ENCODE data around the gene EFS. TPM values are rescaled to one million over a fixed set of nuclear protein-coding genes. Genes with fewer than 3 reads are reported as not detected.

EFS gene
- total and polyA plus RNA-seq, 10 of the 15 experiments (the other 5 are each of a cell fraction or from before 2014, with no cell fraction given), result 0.08 TPM; not detected in 9

- no peak for TF ChIP-seq MEF2B (IDR thresholded peaks at IDR 0.05; ENCODE audit: partially characterized antibody, poor library complexity, severe bottlenecking)
- TF ChIP-seq, protein P1, sequence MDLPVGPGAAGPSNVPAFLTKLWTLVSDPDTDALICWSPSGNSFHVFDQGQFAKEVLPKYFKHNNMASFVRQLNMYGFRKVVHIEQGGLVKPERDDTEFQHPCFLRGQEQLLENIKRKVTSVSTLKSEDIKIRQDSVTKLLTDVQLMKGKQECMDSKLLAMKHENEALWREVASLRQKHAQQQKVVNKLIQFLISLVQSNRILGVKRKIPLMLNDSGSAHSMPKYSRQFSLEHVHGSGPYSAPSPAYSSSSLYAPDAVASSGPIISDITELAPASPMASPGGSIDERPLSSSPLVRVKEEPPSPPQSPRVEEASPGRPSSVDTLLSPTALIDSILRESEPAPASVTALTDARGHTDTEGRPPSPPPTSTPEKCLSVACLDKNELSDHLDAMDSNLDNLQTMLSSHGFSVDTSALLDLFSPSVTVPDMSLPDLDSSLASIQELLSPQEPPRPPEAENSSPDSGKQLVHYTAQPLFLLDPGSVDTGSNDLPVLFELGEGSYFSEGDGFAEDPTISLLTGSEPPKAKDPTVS (IDR thresholded peaks at IDR 0.05; ENCODE audit: low read depth, low read length), result no peak
- TF ChIP-seq, protein P2, sequence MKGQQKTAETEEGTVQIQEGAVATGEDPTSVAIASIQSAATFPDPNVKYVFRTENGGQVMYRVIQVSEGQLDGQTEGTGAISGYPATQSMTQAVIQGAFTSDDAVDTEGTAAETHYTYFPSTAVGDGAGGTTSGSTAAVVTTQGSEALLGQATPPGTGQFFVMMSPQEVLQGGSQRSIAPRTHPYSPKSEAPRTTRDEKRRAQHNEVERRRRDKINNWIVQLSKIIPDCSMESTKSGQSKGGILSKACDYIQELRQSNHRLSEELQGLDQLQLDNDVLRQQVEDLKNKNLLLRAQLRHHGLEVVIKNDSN (IDR thresholded peaks at IDR 0.05; ENCODE audit: borderline replicate concordance, extremely low read length, insufficient read depth, low read depth, low read length), result no peak
Measured at GRCh38 chr14:23361320-23361719, 3.7 kb downstream of the EFS start (continued).

DNA sequence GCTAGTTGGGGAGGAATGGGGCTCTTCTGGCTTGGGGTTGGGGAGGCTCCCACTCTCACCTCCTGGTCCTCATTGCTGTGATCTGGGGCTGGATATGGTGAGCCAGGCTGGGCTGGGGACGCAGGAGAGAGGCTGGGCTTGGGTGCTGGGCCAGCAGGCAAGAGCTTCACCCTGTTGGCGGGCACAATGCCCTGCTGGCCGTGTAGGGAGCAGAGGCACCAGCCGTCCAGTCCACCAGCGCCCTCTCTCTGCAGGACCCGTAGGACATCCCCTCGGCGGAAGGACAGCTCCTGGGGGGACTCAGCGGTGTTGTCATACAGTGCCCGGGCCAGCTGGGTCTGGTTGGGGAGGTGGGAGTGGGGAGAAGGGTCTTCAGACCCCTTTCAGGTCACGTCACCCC is 4.5 kb downstream of the EFS start:
- ChIA-PET RAD21 (ENCODE audit: unreplicated experiment) (interaction anchor here (1.4 kb wide), 1 partner anchor 240 kb away, joined by 4 read pairs; no protein-coding TSS in a partner anchor), POLR2A (no interaction called here), SMC1A (ENCODE audit: uncharacterized antibody, unreplicated experiment) (interaction anchor here (1.1 kb wide), 2 partner anchors 33 to 54 kb away, joined by 3 read pairs; no protein-coding TSS in a partner anchor), CTCF (interaction anchor here (0.6 to 1.4 kb wide), 7 partner anchors 18 to 240 kb away, joined by 3 to 5 read pairs (median 4); no protein-coding TSS in a partner anchor)
- in situ Hi-C loops (cut with MboI), result no loop called here
- no peak for DNase-seq (ENCODE audit: low read depth, low spot score)
- Histone ChIP-seq H3K27ac (ENCODE audit: control insufficient read depth, insufficient read depth) (no peak overlapping the region), H3K27me3 (replicated peaks in 1 of 2; ENCODE audit: control insufficient read depth in 2 of 2, insufficient read depth in 2 of 2, low read length in 1 of 2) (peaks cover 0 to 7% of the 10 kb centered on the region in 2 experiments; a peak in 3 of 4 replicates), H3K79me2 (ENCODE audit: control insufficient read depth, insufficient read depth, low read length) (no peaks in the 10 kb centered on the region), H3K9ac (ENCODE audit: control insufficient read depth, insufficient read depth, low read length) (no peak overlapping the region), H4K20me1 (ENCODE audit: control insufficient read depth, insufficient read depth) (no peaks in the 10 kb centered on the region), H3K4me2 (ENCODE audit: control insufficient read depth, insufficient read depth) (no peak overlapping the region), H3K4me1 (ENCODE audit: control insufficient read depth, insufficient read depth, low read length) (no peaks in the 10 kb centered on the region), H3K4me3 (no peak overlapping the region), H3K9me3 (replicated peaks; ENCODE audit: control insufficient read depth, insufficient read depth, low read length) (no peaks in the 10 kb centered on the region), H2AFZ (ENCODE audit: control insufficient read depth, low read depth, low read length) (no peak overlapping the region), H3K36me3 (ENCODE audit: control insufficient read depth in 2 of 2, insufficient read depth in 2 of 2, low read length in 1 of 2) (no peaks in the 10 kb centered on the region)
- WGBS (ENCODE audit: insufficient coverage, insufficient replicate concordance, low lambda C conversion rate, missing lambda C conversion rate), result 29% methylated on average over 11 of the region's 11 CpGs
- no peak for FAIRE-seq
- intact Hi-C loops (cut with micrococcal nuclease; ENCODE audit: unreplicated experiment), result no loop called here
- ATAC-seq, result peak; percentile 31; the same call in 2 of the 3 replicates
- no TSS peak for BruUV-seq (replicated peaks)
- TF ChIP-seq LARP7 (IDR thresholded peaks at IDR 0.05) (no peak), BRCA1 (IDR thresholded peaks at IDR 0.05; ENCODE audit: low read depth, low read length) (no peak), STAT1 (conservative IDR thresholded peaks at IDR 0.05) (no peak), IKZF2 (IDR thresholded peaks at IDR 0.05) (no peak), RUNX3 (IDR thresholded peaks at IDR 0.05; ENCODE audit: low read length) (no peak), TBL1XR1 (IDR thresholded peaks at IDR 0.05; ENCODE audit: low read depth, low read length) (no peak), ESRRA (IDR thresholded peaks at IDR 0.05; ENCODE audit: low read length) (no peak), RAD21 (IDR thresholded peaks at IDR 0.05; ENCODE audit: insufficient read depth, low read depth, low read length) (no peak), ZNF24 (IDR thresholded peaks at IDR 0.05) (no peak), SREBF2 (IDR thresholded peaks at IDR 0.05; ENCODE audit: low read length) (no peak), ETV6 (conservative IDR thresholded peaks at IDR 0.05 in 1 of 2, IDR thresholded peaks at IDR 0.05 in 1 of 2; ENCODE audit: borderline replicate concordance in 1 of 2, low read depth in 1 of 2) (no peak)
- TF ChIP-seq, protein P3, sequence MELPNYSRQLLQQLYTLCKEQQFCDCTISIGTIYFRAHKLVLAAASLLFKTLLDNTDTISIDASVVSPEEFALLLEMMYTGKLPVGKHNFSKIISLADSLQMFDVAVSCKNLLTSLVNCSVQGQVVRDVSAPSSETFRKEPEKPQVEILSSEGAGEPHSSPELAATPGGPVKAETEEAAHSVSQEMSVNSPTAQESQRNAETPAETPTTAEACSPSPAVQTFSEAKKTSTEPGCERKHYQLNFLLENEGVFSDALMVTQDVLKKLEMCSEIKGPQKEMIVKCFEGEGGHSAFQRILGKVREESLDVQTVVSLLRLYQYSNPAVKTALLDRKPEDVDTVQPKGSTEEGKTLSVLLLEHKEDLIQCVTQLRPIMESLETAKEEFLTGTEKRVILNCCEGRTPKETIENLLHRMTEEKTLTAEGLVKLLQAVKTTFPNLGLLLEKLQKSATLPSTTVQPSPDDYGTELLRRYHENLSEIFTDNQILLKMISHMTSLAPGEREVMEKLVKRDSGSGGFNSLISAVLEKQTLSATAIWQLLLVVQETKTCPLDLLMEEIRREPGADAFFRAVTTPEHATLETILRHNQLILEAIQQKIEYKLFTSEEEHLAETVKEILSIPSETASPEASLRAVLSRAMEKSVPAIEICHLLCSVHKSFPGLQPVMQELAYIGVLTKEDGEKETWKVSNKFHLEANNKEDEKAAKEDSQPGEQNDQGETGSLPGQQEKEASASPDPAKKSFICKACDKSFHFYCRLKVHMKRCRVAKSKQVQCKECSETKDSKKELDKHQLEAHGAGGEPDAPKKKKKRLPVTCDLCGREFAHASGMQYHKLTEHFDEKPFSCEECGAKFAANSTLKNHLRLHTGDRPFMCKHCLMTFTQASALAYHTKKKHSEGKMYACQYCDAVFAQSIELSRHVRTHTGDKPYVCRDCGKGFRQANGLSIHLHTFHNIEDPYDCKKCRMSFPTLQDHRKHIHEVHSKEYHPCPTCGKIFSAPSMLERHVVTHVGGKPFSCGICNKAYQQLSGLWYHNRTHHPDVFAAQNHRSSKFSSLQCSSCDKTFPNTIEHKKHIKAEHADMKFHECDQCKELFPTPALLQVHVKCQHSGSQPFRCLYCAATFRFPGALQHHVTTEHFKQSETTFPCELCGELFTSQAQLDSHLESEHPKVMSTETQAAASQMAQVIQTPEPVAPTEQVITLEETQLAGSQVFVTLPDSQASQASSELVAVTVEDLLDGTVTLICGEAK (IDR thresholded peaks at IDR 0.05; ENCODE audit: borderline replicate concordance), result no peak
- TF ChIP-seq, protein P1 (IDR thresholded peaks at IDR 0.05; ENCODE audit: low read depth, low read length), result no peak
